Astrocyte of the spinal cord (primary cell): ENCODE data around the gene NME9.

Experiments
- DNase-seq: peaks from one replicate; pipeline ENCODE4 v3.0.0; 2011; ENCODE audit warnings: low read depth, low spot score
- H3K4me3 ChIP-seq: 2 replicates; pipeline ENCODE4 v1.5.1; 2011; ENCODE audit warnings: low read depth, mild to moderate bottlenecking, low read length, moderate library complexity
- CTCF ChIP-seq: IDR thresholded peaks from 2 replicates; pipeline ENCODE4 v1.5.1; 2012; ENCODE audit warnings: low read depth, mild to moderate bottlenecking, low read length, inconsistent platforms
- in situ Hi-C: cut with HindIII; loops from 2 replicates; pipeline ENCODE4 v1.10.0; 2017; ENCODE audit warnings: low sequenced_read_pairs

The NME9 gene

GRCh38 chr3:138355071-138355470 is 25.4 kb upstream of the NME9 start:
- DNase-seq: no peak
- in situ Hi-C loops: no loop called here

GRCh38 chr3:138354376-138354775 is 24.7 kb upstream of the NME9 start:
- no peak for TF ChIP-seq CTCF
- in situ Hi-C loops: no loop called here
- H3K4me3 ChIP-seq: no peak overlapping the region
- no peak for DNase-seq

More at GRCh38 chr3:138355071-138355470, 25.4 kb upstream of the NME9 start:
- TF ChIP-seq CTCF: no peak
- H3K4me3 ChIP-seq: no peak overlapping the region

- no peak overlapping the region for H3K4me3 ChIP-seq
- no peak for DNase-seq
- TF ChIP-seq CTCF: no peak
- in situ Hi-C loops: no loop called here
Measured at GRCh38 chr3:138351916-138352550, 22.4 kb upstream of the NME9 start.

- TF ChIP-seq CTCF: no peak
- H3K4me3 ChIP-seq: no peak overlapping the region
- in situ Hi-C loops: no loop called here
- DNase-seq: no peak
Measured at GRCh38 chr3:138351151-138351550, 21.5 kb upstream of the NME9 start.

- DNase-seq: peak; percentile 12
Measured at GRCh38 chr3:138349926-138350665, 20.4 kb upstream of the NME9 start.

More at GRCh38 chr3:138349926-138350665, 20.4 kb upstream of the NME9 start:
- no peak for TF ChIP-seq CTCF
- no peak overlapping the region for H3K4me3 ChIP-seq
- in situ Hi-C loops: no loop called here
